GM23338 (cell line): ENCODE results near the gene F13A1.

Source experiments
- CREB1 ChIP-seq: fragments of 250-450 bp; sonication (Bioruptor Pico); IDR thresholded peaks from 2 replicates; pipeline ENCODE4 v1.5.0; 2020; ENCODE audit warnings: low read depth, mild to moderate bottlenecking, moderate library complexity
- CTCF ChIP-seq, 2 experiments: fragments of 200-600 bp in 1 of 2; sonication (generic) in 1 of 2; conservative IDR thresholded peaks; 2 replicates each; pipeline versions ENCODE4 v1.5.1 to v1.6.1; 2016 to 2017; ENCODE audit warnings: antibody characterized with exemption in 2 of 2, low read depth in 2 of 2, mild to moderate bottlenecking in 2 of 2, moderate library complexity in 1 of 2
- EZH2phosphoT487 ChIP-seq: fragments of 200-600 bp; sonication (generic); IDR thresholded peaks from one replicate; pipeline ENCODE4 v1.8.1; 2018; ENCODE audit warnings: antibody characterized with exemption; ENCODE audit not compliant: unreplicated experiment
- JUNB ChIP-seq: IDR thresholded peaks from one replicate; pipeline ENCODE4 v1.6.1; 2016; ENCODE audit warnings: antibody characterized with exemption; ENCODE audit not compliant: unreplicated experiment
- POLR2AphosphoS5 ChIP-seq: IDR thresholded peaks from 2 replicates; pipeline ENCODE4 v1.6.1; 2016; ENCODE audit warnings: antibody characterized with exemption, low read depth
- REST ChIP-seq: IDR thresholded peaks from one replicate; pipeline ENCODE4 v1.6.1; 2018; ENCODE audit warnings: antibody characterized with exemption; ENCODE audit not compliant: unreplicated experiment

GRCh38 chr6:6323352-6323751 is 2.9 kb upstream of the F13A1 start:
- TF ChIP-seq CTCF (conservative IDR thresholded peaks at IDR 0.05; ENCODE audit: low read depth in 2 of 2) (no peak), CREB1 (CRISPR knock-in tag) (no peak), EZH2phosphoT487 (no peak), POLR2AphosphoS5 (no peak), REST (no peak), JUNB (no peak)
